HG03139 (cell line): Measurements from ENCODE around the gene MYF6.

Source experiments
- ATAC-seq: cut with Tn5 transposase; IDR thresholded peaks from one replicate; pipeline ENCODE4 v1.9.1; 2021; ENCODE audit not compliant: unreplicated experiment

MYF6 gene

GRCh38 chr12:80754274-80754673 lies 46.8 kb downstream of the MYF6 start:
- no peak for ATAC-seq

- ATAC-seq, result no peak
Measured at GRCh38 chr12:80756875-80757274, 49.4 kb downstream of the MYF6 start.
